ENCODE results near the gene JAK3.
A peak's percentile ranks its signal among the peaks of the same experiment; 100 is the strongest.
"Not testable (repeated sequence)": the region's sequence is repeated elsewhere in the genome, so short reads cannot be mapped to it uniquely, and the experiment has no call there.

The JAK3 gene

GRCh38 chr19:17807731-17808316 is 40.0 kb downstream of the JAK3 start:
- DNase-seq (ENCODE audit: low spot score) (no peak), FAIRE-seq (no peak)

DNA sequence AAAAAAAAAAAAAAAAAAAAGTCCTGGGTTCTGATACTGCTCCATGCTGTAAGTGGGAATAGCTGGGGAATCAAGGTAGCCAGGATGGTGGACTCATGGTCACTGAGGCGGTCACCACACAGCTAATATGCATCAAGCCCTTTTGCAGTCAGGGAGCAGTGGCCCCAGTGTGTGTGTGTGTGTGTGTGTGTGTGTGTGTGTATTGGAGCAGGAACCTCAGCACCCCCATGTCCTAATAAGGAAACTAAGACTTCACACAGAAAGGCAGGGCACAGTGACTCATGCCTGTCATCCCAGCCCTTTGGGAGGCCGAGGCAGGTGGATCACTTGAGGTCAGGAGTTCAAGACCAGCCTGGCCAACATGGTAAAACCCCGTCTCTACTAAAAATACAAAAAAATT is 40.8 kb downstream of the JAK3 start:
- DNase-seq (ENCODE audit: low spot score) (no peak), FAIRE-seq (no peak)

GRCh38 chr19:17805427-17805826 is 42.4 kb downstream of the JAK3 start:
- DNase-seq (ENCODE audit: low spot score) (no peak), FAIRE-seq (no peak)

DNA sequence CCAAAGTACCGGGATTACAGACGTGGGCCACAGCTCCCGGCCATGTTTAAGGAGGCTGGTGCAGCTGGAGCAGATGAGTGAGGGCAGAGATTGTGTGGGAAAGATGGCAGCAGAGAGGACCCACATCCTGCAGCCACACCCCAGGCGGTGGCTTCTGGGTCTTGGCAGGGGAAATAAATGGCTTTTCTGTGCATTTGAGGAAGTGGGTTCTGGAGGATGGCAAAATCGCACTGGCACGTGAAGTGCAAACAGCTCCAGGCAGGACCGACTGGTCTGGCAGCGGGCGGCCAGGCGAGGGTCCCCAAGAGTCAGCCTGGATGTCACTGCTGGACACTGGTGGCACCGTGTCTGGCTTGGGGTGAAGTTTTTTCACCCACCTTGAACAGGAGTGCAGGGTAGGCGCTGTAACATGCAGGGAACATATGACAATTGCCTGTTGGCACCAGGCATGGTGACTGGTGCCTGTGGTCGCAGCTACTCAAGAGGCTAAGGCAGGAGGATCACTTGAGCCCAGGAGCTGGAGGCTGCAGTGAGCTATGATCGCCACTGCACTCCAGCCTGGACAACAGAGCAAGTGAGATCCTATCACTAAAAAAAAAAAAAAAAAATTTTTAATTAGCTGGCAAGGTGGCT is 44.4 kb downstream of the JAK3 start:
- FAIRE-seq, result no peak
- no peak for DNase-seq (ENCODE audit: low spot score)

- FAIRE-seq, result no peak
- no peak for DNase-seq (ENCODE audit: low spot score)
Observed at GRCh38 chr19:17802137-17802858, 45.5 kb downstream of the JAK3 start.

- DNase-seq (ENCODE audit: low spot score); FAIRE-seq: not testable (repeated sequence)
Observed at GRCh38 chr19:17798599-17798998, 49.2 kb downstream of the JAK3 start.

GRCh38 chr19:17797424-17798201 is 50.2 kb downstream of the JAK3 start:
- DNase-seq (ENCODE audit: low spot score) (peak; percentile 45), FAIRE-seq (no peak)

- DNase-seq (ENCODE audit: low spot score) (no peak), FAIRE-seq (no peak)
Observed at GRCh38 chr19:17796838-17797423, 50.9 kb downstream of the JAK3 start.

GRCh38 chr19:17796013-17796837 is 51.6 kb downstream of the JAK3 start:
- FAIRE-seq (no peak), DNase-seq (ENCODE audit: low spot score) (no peak)

DNA sequence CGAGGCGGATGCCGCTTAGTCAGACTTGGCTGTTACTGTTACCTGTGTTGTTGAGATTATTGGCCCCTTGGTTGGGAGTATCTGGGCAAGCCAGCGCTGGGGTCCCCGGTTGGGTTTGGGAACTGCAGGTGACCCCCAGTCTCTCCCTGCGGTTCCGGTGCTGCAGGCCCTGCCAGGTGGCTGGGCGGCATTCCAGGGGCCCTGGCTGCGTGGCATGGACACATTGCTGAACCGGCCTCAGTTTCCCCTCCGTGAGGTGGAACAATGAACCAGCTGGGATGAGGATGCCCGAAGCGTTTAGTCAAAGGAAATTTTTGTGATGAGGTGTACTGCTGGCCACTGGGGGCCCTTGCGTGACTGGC is 52.3 kb downstream of the JAK3 start:
- no peak for FAIRE-seq
- DNase-seq (ENCODE audit: low spot score), result no peak

- peak; percentile 82 for DNase-seq (ENCODE audit: low spot score)
- no peak for FAIRE-seq
Observed at GRCh38 chr19:17794731-17795494, 52.9 kb downstream of the JAK3 start, which contains the start of gene B3GNT3. Gene B3GNT3 (plus strand): TSS chr19:17795138. CDS start chr19:17807808, 12,670 bp downstream.

GRCh38 chr19:17794412-17794730 is 53.4 kb downstream of the JAK3 start:
- DNase-seq (ENCODE audit: low spot score), result no peak
- FAIRE-seq, result no peak

DNA sequence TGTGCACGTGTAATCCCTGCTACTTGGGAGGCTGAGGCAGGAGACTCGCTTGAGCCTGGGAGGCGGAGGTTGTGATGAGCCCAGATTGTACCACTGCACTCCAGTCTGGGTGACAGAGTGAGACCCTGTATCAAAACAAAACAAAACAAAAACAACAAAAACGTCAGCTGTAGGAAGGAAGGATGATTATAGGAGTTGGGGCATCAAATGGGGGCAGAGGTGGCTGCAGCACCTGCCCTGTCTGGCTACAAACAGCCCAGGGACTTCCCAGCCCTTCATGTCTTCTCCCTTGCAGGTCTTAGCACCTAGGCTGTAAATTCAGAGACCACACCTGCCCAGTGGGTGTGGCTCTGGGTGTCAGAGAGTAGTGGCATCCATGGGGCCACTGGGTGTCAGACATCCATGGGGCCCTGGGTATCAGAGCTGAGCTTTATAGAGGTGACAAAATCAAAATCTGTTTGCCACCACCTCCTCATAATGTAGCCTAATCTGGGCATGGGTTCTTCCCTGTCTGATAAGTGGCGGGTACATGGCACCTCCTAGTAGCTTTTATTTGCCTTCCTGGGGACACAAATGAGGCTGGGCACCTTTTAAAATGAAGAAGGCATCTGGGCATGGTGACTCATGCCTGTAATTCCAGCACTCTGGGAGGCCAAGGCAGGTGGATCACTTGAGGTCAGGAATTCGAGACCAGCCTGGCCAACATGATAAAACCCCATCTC is 57.6 kb downstream of the JAK3 start:
- no peak for FAIRE-seq
- DNase-seq (ENCODE audit: low spot score), result no peak

DNA sequence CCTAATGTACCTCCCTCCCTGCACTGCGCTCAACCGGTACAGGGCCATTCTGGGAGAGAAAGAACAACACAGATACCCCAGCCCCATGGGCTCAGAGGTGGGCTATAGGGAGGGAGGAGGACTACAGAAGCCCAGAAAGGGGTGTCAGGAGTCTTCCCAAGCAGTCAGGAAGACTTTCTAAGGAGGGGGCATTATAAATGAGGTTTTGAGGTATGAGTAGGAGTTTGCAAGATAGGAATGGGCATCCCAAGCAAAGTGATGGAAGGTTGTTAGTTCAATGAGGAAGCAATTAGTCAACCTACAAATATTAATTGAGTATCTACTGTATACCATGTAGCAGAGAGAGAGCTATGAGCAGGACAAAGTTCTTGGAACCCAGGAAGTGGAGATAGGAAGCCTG is 59.1 kb downstream of the JAK3 start:
- DNase-seq (ENCODE audit: low spot score) (no peak), FAIRE-seq (no peak)

DNA sequence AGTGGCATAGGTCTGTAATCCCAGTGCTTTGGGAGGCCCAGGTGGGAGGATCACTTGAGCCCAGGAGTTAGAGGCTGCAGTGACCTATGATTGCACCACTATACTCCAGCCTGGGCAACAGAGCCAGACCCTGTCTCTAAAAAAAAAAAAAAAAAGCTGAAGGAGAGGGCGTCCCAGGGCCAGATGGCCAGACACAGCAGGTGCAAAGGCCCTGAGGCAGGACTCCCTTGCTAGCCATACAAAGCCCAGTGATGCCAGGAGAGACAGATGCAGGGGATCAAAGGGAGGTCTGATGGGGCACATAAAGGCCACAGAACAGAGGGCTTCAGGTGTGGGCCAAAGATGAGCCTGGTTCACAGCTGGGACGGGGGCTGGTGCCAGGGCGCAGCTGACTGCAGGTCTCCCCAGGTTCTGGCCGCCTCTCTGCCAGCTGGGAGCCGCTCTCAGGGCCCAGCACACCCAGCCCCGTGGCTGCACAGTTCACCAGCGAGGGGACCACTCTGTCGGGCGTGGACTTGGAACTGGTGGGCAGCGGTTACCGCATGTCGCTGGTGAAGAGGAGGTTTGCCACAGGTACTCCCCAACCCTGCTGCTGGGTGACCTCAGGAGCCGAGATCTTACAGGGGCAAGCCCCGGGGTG is 60.4 kb downstream of the JAK3 start:
- FAIRE-seq (no peak), DNase-seq (ENCODE audit: low spot score) (no peak)

DNA sequence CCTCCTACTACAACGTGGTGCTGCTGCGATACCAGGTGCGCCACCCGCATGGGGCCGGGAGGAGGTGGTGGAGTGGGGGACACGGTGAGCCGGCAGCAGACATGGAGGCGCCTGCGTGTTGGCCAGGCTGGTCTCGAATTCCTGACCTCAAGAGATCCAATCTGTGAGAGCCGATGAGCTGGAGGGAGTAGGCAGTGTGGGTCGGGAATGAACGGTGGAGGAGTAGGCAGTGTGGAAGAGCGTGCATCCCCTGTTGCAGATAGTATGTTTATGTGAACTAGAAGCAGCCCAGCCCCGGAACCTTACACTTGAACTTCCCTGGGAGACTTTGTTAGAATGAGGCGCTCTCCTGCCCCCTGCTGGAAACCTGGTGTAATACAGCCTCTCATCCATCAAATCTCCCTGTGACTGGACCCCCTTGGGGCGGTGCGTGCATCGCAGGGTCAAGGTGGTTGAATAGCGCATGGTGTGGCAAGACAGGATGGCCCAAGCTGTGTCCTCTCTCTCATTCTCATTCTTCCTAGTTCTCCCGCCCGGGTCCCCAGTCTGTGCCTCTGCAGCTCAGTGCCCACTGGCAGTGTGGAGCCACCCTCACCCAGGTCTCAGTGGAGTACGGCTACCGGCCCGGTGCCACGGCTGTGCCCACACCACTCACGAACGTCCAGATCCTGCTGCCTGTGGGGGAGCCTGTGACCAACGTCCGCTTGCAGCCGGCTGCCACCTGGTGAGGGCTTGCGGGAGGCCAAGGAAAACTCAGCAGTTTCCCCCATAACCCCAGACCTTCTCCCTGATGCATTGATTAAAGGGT is 63.4 kb downstream of the JAK3 start:
- DNase-seq (ENCODE audit: low spot score) (peak; percentile 58), FAIRE-seq (no peak)

GRCh38 chr19:17783721-17784120 is 64.1 kb downstream of the JAK3 start:
- FAIRE-seq; DNase-seq (ENCODE audit: low spot score): not testable (repeated sequence)

DNA sequence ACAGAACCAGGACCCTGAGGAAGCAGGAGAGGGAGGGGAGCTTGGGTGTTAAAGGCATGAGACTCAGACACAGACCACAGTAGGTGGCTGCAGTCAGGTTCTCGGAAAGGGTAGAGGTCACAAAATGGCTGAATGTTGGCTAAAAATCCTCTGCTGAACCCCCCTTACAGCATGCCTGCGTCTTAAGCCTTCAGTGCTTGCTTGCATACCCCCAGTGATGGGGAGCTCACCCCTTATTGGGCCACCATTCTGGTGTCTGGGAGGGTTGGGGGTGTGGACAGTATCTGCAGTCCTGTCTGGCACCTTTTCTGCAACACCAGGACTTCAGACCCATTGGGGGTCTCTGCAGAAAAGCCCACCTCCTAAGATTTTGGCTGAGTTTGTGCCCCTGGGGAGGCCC is 67.0 kb downstream of the JAK3 start:
- FAIRE-seq (no peak), DNase-seq (ENCODE audit: low spot score) (no peak)

Data from urothelium cell line (cell line).